Keratinocyte (primary cell): ENCODE measurements around the gene MAP3K8. TPM values are rescaled to one million over a fixed set of nuclear protein-coding genes. Genes with fewer than 3 reads are reported as not detected.

Source experiments
- DNase-seq: peaks from one replicate; pipeline ENCODE4 v3.0.0-alpha.2; 2011; ENCODE audit warnings: low read depth, missing footprints, low spot score
- FAIRE-seq: peaks from 2 replicates; lab custom pipeline; 2011; peaks lifted over from hg19 to GRCh38; lab: Jason Lieb, UNC
- H2AFZ ChIP-seq: 2 replicates; pipeline ENCODE4 v1.6.0; 2012; ENCODE audit warnings: low read length, control low read depth, inconsistent platforms; ENCODE audit not compliant: control insufficient read depth
- H3K27ac ChIP-seq: 2 replicates; pipeline ENCODE4 v1.5.1; 2011; ENCODE audit warnings: low read length; ENCODE audit not compliant: control insufficient read depth, insufficient read depth
- H3K27me3 ChIP-seq: 3 replicates; pipeline ENCODE4 v1.6.0; 2011; ENCODE audit warnings: low read length; ENCODE audit not compliant: control insufficient read depth, insufficient read depth; ENCODE audit errors: extremely low read depth
- H3K36me3 ChIP-seq, 2 experiments: 2 replicates in 1 of 2; 3 replicates in 1 of 2; pipeline ENCODE4 v1.5.1; 2011; ENCODE audit warnings: low read length in 2 of 2, mild to moderate bottlenecking in 1 of 2; ENCODE audit not compliant: control insufficient read depth in 2 of 2, insufficient read depth in 2 of 2; ENCODE audit errors: extremely low read depth in 1 of 2
- H3K4me1 ChIP-seq: 3 replicates; pipeline ENCODE4 v1.5.1; 2011; ENCODE audit warnings: low read length; ENCODE audit not compliant: control insufficient read depth, insufficient read depth; ENCODE audit errors: extremely low read depth
- H3K4me2 ChIP-seq: 3 replicates; pipeline ENCODE4 v1.6.0; 2011; ENCODE audit warnings: low read depth, low read length; ENCODE audit not compliant: control insufficient read depth, insufficient read depth; ENCODE audit errors: extremely low read depth
- H3K4me3 ChIP-seq, 3 experiments: fragments of 200-600 bp in 1 of 3; sonication (generic) in 1 of 3; 2 replicates in 2 of 3; 3 replicates in 1 of 3; pipeline ENCODE4 v1.5.1; 2011 to 2016; ENCODE audit warnings: low read length in 3 of 3, mild to moderate bottlenecking in 3 of 3, control low read depth in 2 of 3, inconsistent platforms in 1 of 3, low read depth in 1 of 3, mixed read lengths in 1 of 3, mixed run types in 1 of 3, moderate library complexity in 1 of 3; ENCODE audit not compliant: control insufficient read depth in 2 of 3, insufficient read depth in 2 of 3; ENCODE audit errors: extremely low read depth in 1 of 3
- H3K79me2 ChIP-seq: 2 replicates; pipeline ENCODE4 v1.6.0; 2012; ENCODE audit warnings: low read length; ENCODE audit not compliant: control insufficient read depth, insufficient read depth
- H3K9ac ChIP-seq: 3 replicates; pipeline ENCODE4 v1.6.0; 2011; ENCODE audit warnings: low read length; ENCODE audit not compliant: control insufficient read depth, insufficient read depth; ENCODE audit errors: extremely low read depth
- H3K9me1 ChIP-seq: 3 replicates; pipeline ENCODE4 v1.6.0; 2011; ENCODE audit warnings: low read length; ENCODE audit not compliant: control insufficient read depth, insufficient read depth; ENCODE audit errors: extremely low read depth
- H3K9me3 ChIP-seq: 2 replicates; pipeline ENCODE4 v1.5.1; 2012; ENCODE audit warnings: low read depth, low read length; ENCODE audit not compliant: control insufficient read depth
- H4K20me1 ChIP-seq: 3 replicates; pipeline ENCODE4 v1.6.0; 2011; ENCODE audit warnings: low read length; ENCODE audit not compliant: control insufficient read depth, insufficient read depth; ENCODE audit errors: extremely low read depth
- CTCF ChIP-seq, 3 experiments: IDR thresholded peaks in 1 of 3; conservative IDR thresholded peaks in 1 of 3; optimal IDR thresholded peaks in 1 of 3; 2 replicates in 2 of 3; 3 replicates in 1 of 3; pipeline versions ENCODE3 to v1.5.1; 2011; ENCODE audit warnings: low read length in 3 of 3, mild to moderate bottlenecking in 3 of 3, moderate library complexity in 2 of 3, control low read depth in 1 of 3, inconsistent platforms in 1 of 3; ENCODE audit not compliant: insufficient read depth in 2 of 3; ENCODE audit errors: extremely low read depth in 1 of 3
- EZH2 ChIP-seq: IDR thresholded peaks from one replicate; pipeline ENCODE4 v1.6.1; 2012; ENCODE audit warnings: inconsistent platforms, mild to moderate bottlenecking, low read length, moderate library complexity
- dilution Hi-C: fragments of 300-500 bp; cut with MboI; formaldehyde crosslinking; loops from one replicate; pipeline ENCODE4 v1.7.0; 2020; ENCODE audit warnings: low sequenced_read_pairs; ENCODE audit not compliant: extremely low pct_ligation_motif_present
- polyA plus RNA-seq, 5 experiments: library from polyadenylated mRNA; depleted of rRNA in 3 of 5; stranded (reverse) in 3 of 5; stranded (forward) in 1 of 5; unstranded in 1 of 5; fragments of >200 nt; gene quantifications; 1 replicate in 1 of 5; 2 replicates in 3 of 5; 3 replicates in 1 of 5; pipeline versions ENCODE4 v1.2.1 to v1.2.3, GENCODE V29; 2011 to 2012; ENCODE audit warnings: missing spikeins in 2 of 5, low read depth in 1 of 5, low replicate concordance in 1 of 5

The MAP3K8 gene
- polyA plus RNA-seq, 1 donor (not counting 4 experiments of a cell fraction or from before 2014, with no cell fraction given), result 4.9 TPM

- dilution Hi-C loops, result no loop called here
- Histone ChIP-seq H3K4me3 (no peak overlapping the region), H3K27me3 (no peaks in the 10 kb centered on the region), H3K9me1 (no peaks in the 10 kb centered on the region), H3K79me2 (no peaks in the 10 kb centered on the region), H3K4me1 (peaks cover 16% of the 10 kb centered on the region), H3K27ac (no peak overlapping the region), H3K4me2 (no peak overlapping the region), H4K20me1 (no peaks in the 10 kb centered on the region), H2AFZ (no peak overlapping the region), H3K9ac (no peak overlapping the region), H3K9me3 (no peaks in the 10 kb centered on the region), H3K36me3 (no peaks in the 10 kb centered on the region)
- DNase-seq (no peak), FAIRE-seq (no peak)
- TF ChIP-seq CTCF (optimal IDR thresholded peaks at IDR 0.05 in 1 of 3, IDR thresholded peaks at IDR 0.05 in 1 of 3, conservative IDR thresholded peaks at IDR 0.05 in 1 of 3; ENCODE audit: extremely low read depth in 1 of 3, insufficient read depth in 2 of 3, low read length in 3 of 3), result no peak
- TF ChIP-seq EZH2, result no peak
Observed at GRCh38 chr10:30442019-30442606, 8.1 kb downstream of the MAP3K8 start.

- no peaks in the 10 kb centered on the region for H3K27me3 ChIP-seq
- H3K9ac ChIP-seq, result no peak overlapping the region
- dilution Hi-C loops, result no loop called here
- H3K79me2 ChIP-seq, result no peaks in the 10 kb centered on the region
- H3K4me3 ChIP-seq, result no peak overlapping the region
- no peak for FAIRE-seq
- H3K27ac ChIP-seq, result no peak overlapping the region
- no peak for DNase-seq
- H3K4me2 ChIP-seq, result no peak overlapping the region
- TF ChIP-seq CTCF (optimal IDR thresholded peaks at IDR 0.05 in 1 of 3, IDR thresholded peaks at IDR 0.05 in 1 of 3, conservative IDR thresholded peaks at IDR 0.05 in 1 of 3; ENCODE audit: extremely low read depth in 1 of 3, insufficient read depth in 2 of 3, low read length in 3 of 3) (no peak), EZH2 (no peak)
- H3K4me1 ChIP-seq, result peaks cover 15% of the 10 kb centered on the region
- H3K9me1 ChIP-seq, result no peaks in the 10 kb centered on the region
- no peaks in the 10 kb centered on the region for H3K9me3 ChIP-seq
- no peak overlapping the region for H2AFZ ChIP-seq
- no peaks in the 10 kb centered on the region for H4K20me1 ChIP-seq
- H3K36me3 ChIP-seq, result no peaks in the 10 kb centered on the region
Observed at GRCh38 chr10:30443049-30443448, 9.1 kb downstream of the MAP3K8 start.
